Subcutaneous abdominal adipose tissue (tissue), 5 donors: Measurements from ENCODE around the gene FGD6.
"Not testable (repeated sequence)": the region's sequence is repeated elsewhere in the genome, so short reads cannot be mapped to it uniquely, and the experiment has no call there.

Source experiments
- H3K27ac ChIP-seq: one replicate; pipeline ENCODE4 v1.7.0; 2013; ENCODE audit warnings: low read depth, mild to moderate bottlenecking, inconsistent platforms, low read length, moderate library complexity
- H3K27me3 ChIP-seq, 5 donors: one replicate each; pipeline ENCODE4 v1.7.0; 2013; ENCODE audit warnings: low read length in 5 of 5, inconsistent platforms in 1 of 5; ENCODE audit not compliant: control insufficient read depth in 5 of 5, insufficient read depth in 4 of 5
- H3K36me3 ChIP-seq, 5 donors: one replicate each; pipeline ENCODE4 v1.7.0; 2013; ENCODE audit warnings: low read length in 5 of 5; ENCODE audit not compliant: control insufficient read depth in 5 of 5, insufficient read depth in 5 of 5
- H3K4me1 ChIP-seq, 5 donors: one replicate each; pipeline ENCODE4 v1.7.0; 2013; ENCODE audit warnings: low read length in 5 of 5, mild to moderate bottlenecking in 3 of 5, moderate library complexity in 1 of 5; ENCODE audit not compliant: control insufficient read depth in 5 of 5, insufficient read depth in 5 of 5
- H3K4me3 ChIP-seq, 5 donors: one replicate each; pipeline ENCODE4 v1.7.0; 2013; ENCODE audit warnings: low read length in 5 of 5, low read depth in 1 of 5
- H3K9ac ChIP-seq, 5 donors: one replicate each; pipeline ENCODE4 v1.7.0; 2013; ENCODE audit warnings: low read length in 5 of 5, mild to moderate bottlenecking in 4 of 5, moderate library complexity in 3 of 5
- H3K9me3 ChIP-seq, 5 donors: one replicate each; pipeline ENCODE4 v1.7.0; 2013; ENCODE audit warnings: low read length in 5 of 5; ENCODE audit not compliant: control insufficient read depth in 5 of 5
- donor health status: healthy.
- donor health status: healthy.
- donor health status: healthy.
- donor health status: healthy.
- donor health status: healthy.

Gene FGD6

GRCh38 chr12:95100264-95101190, 116.7 kb downstream of the FGD6 start:
- no peaks in the 10 kb centered on the region for H3K27me3 ChIP-seq
- no peaks in the 10 kb centered on the region for H3K9me3 ChIP-seq
- H3K4me3 ChIP-seq, result no peak overlapping the region
- H3K36me3 ChIP-seq, result peaks cover 0 to 32% (median 12%) of the 10 kb centered on the region in 5 donors
- no peak overlapping the region for H3K9ac ChIP-seq
- peaks cover 0 to 9% (median 4%) of the 10 kb centered on the region in 5 donors for H3K4me1 ChIP-seq
- H3K27ac ChIP-seq, result no peak overlapping the region

- no peaks in the 10 kb centered on the region for H3K27me3 ChIP-seq
- peaks cover 0 to 24% (median 12%) of the 10 kb centered on the region in 5 donors for H3K36me3 ChIP-seq
- H3K4me1 ChIP-seq, result peaks cover 0 to 9% (median 4%) of the 10 kb centered on the region in 5 donors
- no peak overlapping the region for H3K4me3 ChIP-seq
- H3K27ac ChIP-seq, result no peak overlapping the region
- H3K9me3 ChIP-seq, result no peaks in the 10 kb centered on the region
- H3K9ac ChIP-seq, result no peak overlapping the region
Measured at GRCh38 chr12:95099270-95099790, 117.9 kb downstream of the FGD6 start.

GRCh38 chr12:95096852-95097251, 120.4 kb downstream of the FGD6 start:
- Histone ChIP-seq H3K9me3 (no peaks in the 10 kb centered on the region), H3K27me3 (no peaks in the 10 kb centered on the region), H3K4me3 (no peak overlapping the region), H3K36me3 (peaks cover 0 to 21% (median 13%) of the 10 kb centered on the region in 5 donors), H3K4me1 (peaks cover 0 to 9% (median 4%) of the 10 kb centered on the region in 5 donors), H3K27ac (no peak overlapping the region), H3K9ac (no peak overlapping the region)

GRCh38 chr12:95096378-95096777, 120.9 kb downstream of the FGD6 start:
- Histone ChIP-seq H3K4me1 (peaks cover 0 to 9% (median 4%) of the 10 kb centered on the region in 5 donors), H3K27ac (no peak overlapping the region), H3K4me3 (no peak overlapping the region), H3K9me3 (no peaks in the 10 kb centered on the region), H3K9ac (no peak overlapping the region), H3K27me3 (no peaks in the 10 kb centered on the region), H3K36me3 (peaks cover 3 to 25% (median 13%) of the 10 kb centered on the region in 5 donors)

GRCh38 chr12:95095866-95096265, 121.4 kb downstream of the FGD6 start:
- not testable (repeated sequence) for H3K9me3 ChIP-seq

GRCh38 chr12:95089462-95089861, 127.8 kb downstream of the FGD6 start:
- Histone ChIP-seq H3K27me3 (no peaks in the 10 kb centered on the region), H3K4me1 (peaks cover 0 to 5% (median 4%) of the 10 kb centered on the region in 5 donors), H3K9ac (no peak overlapping the region), H3K9me3 (no peaks in the 10 kb centered on the region), H3K36me3 (peaks cover 4 to 20% (median 12%) of the 10 kb centered on the region in 5 donors), H3K4me3 (no peak overlapping the region), H3K27ac (no peak overlapping the region)

More at GRCh38 chr12:95095866-95096265, 121.4 kb downstream of the FGD6 start:
- not testable (repeated sequence) for H3K27me3 ChIP-seq, H3K4me3 ChIP-seq, H3K27ac ChIP-seq, H3K9ac ChIP-seq, H3K4me1 ChIP-seq
- H3K36me3 ChIP-seq, result peaks cover 3 to 25% (median 13%) of the 10 kb centered on the region in 5 donors

- no peaks in the 10 kb centered on the region for H3K27me3 ChIP-seq
- no peaks in the 10 kb centered on the region for H3K9me3 ChIP-seq
- H3K4me3 ChIP-seq, result no peak overlapping the region
- peaks cover 4 to 20% (median 12%) of the 10 kb centered on the region in 5 donors for H3K36me3 ChIP-seq
- H3K4me1 ChIP-seq, result peaks cover 3 to 15% (median 13%) of the 10 kb centered on the region in 5 donors
- H3K9ac ChIP-seq, result no peak overlapping the region
- H3K27ac ChIP-seq, result no peak overlapping the region
Measured at GRCh38 chr12:95088379-95088778, 128.9 kb downstream of the FGD6 start.

GRCh38 chr12:95085612-95086011, 131.7 kb downstream of the FGD6 start:
- Histone ChIP-seq H3K4me1 (peaks cover 3 to 18% (median 16%) of the 10 kb centered on the region in 5 donors), H3K36me3 (peaks cover 0 to 8% (median 5%) of the 10 kb centered on the region in 5 donors), H3K27me3 (no peaks in the 10 kb centered on the region), H3K4me3 (no peak overlapping the region), H3K27ac (no peak overlapping the region), H3K9ac (no peak overlapping the region), H3K9me3 (no peaks in the 10 kb centered on the region)

- peaks cover 3 to 18% (median 16%) of the 10 kb centered on the region in 5 donors for H3K4me1 ChIP-seq
- no peaks in the 10 kb centered on the region for H3K27me3 ChIP-seq
- H3K36me3 ChIP-seq, result peaks cover 0 to under 1% (median 0%) of the 10 kb centered on the region in 5 donors
- no peak overlapping the region for H3K9ac ChIP-seq
- peak overlapping the region in 1 of 5 donors; percentile 9 for H3K4me3 ChIP-seq
- H3K9me3 ChIP-seq, result no peaks in the 10 kb centered on the region
- H3K27ac ChIP-seq, result peak overlapping the region; percentile 51
Measured at GRCh38 chr12:95083938-95084337, 133.3 kb downstream of the FGD6 start.

- Histone ChIP-seq H3K9me3 (no peaks in the 10 kb centered on the region), H3K27ac (peak overlapping the region; percentile 51), H3K4me3 (peak overlapping the region in 1 of 5 donors; percentile 9), H3K27me3 (no peaks in the 10 kb centered on the region), H3K4me1 (peaks cover 3 to 18% (median 16%) of the 10 kb centered on the region in 5 donors), H3K9ac (no peak overlapping the region), H3K36me3 (no peaks in the 10 kb centered on the region)
Measured at GRCh38 chr12:95083471-95083870, 133.8 kb downstream of the FGD6 start.
